Stimulated activated CD8-positive, alpha-beta memory T cell treated with anti-CD3 and anti-CD28 coated beads, Interleukin-12 subunit alpha, Interleukin-12 subunit beta, amount 100 ng/mL, for 4 hours (primary cell): ENCODE results near the gene TGFBR2.

Experiments
- DNase-seq: peaks from one replicate; pipeline ENCODE4 v3.0.0-alpha.2; 2020; ENCODE audit warnings: low read depth

The TGFBR2 gene

GRCh38 chr3:30720586-30721313 is 114.3 kb downstream of the TGFBR2 start:
- DNase-seq: no peak

DNA sequence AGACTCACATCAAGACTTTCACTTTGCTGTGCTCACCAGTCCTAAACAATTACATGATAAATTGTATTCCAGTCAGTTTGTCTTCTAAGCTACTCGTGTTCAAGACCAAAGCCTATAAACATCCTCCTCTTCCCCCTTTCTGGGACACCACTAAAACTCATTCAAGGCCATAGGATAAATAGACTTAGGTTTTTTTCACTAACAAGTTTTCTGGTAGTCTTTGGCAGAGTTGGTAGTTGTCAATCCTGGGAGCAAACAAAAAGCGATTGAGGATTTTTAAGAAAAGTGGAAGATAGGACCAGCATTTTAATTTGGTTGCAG is 114.9 kb downstream of the TGFBR2 start:
- DNase-seq: no peak

DNA sequence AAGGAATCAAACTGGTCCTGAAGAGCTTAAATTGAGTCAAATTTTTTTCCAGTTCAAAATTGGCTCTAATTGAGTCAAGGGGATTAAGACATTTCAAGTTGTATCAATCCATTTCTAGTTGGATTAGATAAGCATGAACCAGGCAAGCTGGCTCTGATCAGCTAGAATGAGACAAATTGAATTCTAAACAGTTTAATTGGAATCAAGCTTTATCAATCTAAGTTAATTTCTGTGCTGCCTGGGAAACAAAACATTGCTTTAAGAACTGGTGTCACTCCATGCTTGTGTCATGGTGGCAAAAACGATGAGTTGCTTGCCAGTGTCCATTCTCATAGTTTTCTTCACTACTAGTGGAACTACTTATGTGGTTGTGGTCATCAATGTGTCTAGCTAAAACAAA is 116.8 kb downstream of the TGFBR2 start:
- DNase-seq: no peak

DNA sequence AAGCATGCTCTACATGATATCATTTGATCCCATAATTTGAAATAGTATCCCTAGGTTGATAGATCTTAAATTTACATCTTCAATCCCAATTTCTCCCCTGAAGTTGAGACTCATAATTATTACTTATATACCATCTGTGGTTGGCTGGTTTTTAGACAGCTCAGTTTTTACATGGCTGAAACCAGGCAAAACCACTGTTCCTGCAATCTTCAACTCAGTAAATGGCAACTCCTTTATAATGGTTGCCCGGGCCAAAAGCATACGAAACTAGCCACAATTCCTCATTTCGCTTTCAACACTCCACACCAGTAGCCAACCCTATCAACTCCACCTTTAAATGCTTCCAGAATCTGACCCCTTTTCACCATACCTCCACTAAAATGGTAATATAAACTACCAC is 118.5 kb downstream of the TGFBR2 start:
- DNase-seq: no peak

DNA sequence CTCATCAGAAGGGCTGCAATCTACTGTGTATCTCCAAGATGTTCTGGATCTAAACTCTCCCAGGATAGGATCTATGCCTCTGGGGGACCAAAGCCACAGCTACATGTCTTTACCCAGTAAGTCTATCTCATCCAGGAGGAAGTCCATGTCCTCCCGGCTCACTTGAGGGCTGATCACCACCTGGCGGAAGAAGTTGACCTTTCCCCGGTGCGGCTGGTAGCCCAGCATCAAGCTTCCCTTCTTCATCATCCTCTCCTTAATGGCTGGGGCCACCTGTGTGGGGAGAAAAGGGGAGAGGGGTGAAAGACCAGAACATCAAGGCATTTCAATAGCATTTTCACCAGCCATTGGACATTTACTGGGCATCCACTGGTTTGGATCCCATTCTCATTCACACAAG is 121.7 kb downstream of the TGFBR2 start:
- DNase-seq: no peak

- DNase-seq: no peak
Observed at GRCh38 chr3:30729512-30729911, 123.1 kb downstream of the TGFBR2 start.

GRCh38 chr3:30729936-30730335 is 123.5 kb downstream of the TGFBR2 start:
- no peak for DNase-seq

DNA sequence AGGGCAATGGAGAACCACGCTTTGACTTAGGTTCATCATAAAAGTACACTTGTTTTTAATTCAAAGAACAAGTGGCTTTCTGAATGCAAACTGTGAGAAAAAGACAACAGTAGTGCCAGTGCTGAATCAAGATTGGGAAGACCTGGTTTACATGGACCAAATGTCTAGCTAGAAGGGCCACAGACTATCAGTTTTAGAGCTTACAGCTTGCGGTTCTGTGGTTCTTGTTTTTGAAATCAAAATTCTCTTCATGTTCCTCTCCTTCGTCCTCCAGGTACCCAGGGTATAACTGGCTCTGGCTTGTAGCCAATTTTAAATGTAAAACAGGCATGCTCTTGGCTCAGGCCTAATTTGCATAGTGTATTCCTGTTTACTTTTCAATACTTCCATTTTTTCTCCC is 124.6 kb downstream of the TGFBR2 start:
- no peak for DNase-seq

GRCh38 chr3:30733209-30733608 is 126.8 kb downstream of the TGFBR2 start:
- DNase-seq: no peak

GRCh38 chr3:30733696-30734095 is 127.3 kb downstream of the TGFBR2 start:
- no peak for DNase-seq

DNA sequence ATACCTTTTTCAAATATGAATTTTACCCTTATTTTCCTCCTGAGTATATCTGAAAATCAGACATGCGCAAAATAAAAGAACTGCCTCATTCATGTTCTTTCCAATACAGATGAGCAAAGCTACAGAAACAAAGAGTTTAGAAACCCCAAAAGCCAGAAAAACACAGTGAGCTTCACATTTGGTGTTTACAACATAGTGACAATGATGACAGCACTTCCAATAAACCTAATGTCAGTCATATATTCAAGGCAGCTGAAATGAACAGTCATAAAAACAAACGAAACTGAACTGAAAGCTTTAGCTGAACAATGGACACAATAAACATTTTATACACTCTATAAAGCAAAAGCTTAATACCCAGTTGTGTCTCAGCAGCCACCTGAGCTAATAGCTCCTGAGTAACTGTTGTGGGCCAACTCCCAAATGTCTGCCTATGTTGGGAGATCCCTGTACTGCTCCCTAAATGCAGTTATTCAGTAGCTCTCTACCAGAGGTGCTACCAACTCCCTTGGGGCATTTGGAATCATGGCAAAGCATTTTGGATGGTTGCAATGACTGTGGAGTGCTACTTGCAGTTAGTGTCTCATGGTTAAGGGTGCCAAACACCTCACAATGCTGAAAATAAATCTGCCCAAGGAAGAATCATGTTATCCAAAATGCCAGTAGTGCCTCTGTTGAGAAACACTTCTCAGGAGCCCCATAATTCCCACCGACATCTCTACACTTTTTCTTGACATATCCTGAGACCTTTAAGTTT is 131.5 kb downstream of the TGFBR2 start:
- no peak for DNase-seq

DNA sequence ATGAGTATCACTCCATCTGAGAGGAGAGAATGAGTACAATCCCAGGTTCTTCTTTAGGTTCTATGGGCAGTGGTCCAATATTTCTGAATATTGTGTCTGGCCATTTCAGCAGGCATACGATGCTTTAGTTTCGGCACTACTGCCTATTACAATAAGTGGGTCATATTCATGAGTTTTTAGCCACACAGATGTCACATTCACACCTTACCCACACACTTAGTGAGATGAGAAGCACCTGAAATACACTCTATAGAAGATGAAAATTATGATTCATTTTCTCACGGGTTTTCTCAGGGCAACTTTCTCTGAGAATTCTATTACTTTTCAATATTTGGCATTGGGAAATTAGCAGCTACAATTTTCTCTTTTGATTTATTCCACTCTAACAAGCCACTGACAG is 132.2 kb downstream of the TGFBR2 start:
- DNase-seq: no peak

DNA sequence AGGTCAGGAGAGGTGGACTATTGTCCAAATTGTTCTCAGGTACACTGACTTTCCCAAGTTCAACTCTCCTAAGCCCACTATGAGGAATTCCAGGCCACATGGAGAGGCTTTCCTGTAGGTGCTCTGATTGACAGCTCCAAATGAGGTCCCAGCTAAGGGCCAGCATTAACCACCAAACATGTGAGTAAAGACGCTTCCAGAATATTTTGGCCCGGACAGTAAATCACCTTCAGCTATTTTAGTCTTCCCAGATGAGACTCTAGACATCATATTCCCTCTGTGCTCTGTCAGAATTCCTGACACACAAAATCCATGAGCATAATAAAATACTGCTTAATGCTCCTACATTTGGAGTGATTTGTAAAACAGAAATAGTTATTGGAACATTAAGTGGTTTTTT is 135.5 kb downstream of the TGFBR2 start:
- no peak for DNase-seq

DNA sequence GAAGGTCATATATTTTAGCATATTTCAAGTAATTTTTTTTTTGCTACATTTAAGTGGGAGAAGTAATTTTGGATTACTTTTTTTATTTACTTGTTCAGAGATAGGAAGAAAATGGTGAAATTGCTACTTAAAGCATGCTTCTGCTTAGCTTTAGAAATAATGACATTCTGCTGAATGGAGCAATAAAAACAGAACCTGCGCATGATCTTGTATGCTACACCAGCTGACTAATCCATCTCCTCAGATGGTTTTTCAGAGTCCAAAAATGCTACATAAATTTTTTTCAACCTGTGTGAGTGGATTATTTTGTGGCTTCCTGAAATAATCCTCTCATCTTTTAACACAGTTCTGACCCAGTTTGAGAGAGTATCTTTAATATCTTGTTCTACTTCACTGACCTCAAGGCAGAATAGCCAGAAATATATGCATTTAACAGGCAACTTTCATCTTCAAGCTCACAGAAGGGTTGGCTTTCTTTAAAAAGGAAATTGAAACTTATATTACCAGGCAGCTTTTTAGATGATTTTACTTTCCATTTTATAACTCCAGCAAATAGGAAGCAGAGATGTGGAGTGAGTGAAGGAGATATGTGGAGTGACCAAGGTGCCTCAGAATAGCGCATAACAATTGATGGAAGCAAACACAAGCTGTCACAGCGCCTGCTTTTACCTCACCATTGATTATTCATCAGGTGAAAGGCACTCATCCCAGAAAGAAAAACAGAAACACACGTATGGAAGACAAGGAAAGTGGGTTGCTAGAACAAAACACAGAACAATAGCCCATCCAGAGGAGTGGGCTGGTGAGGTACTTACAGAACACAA is 136.6 kb downstream of the TGFBR2 start:
- DNase-seq: no peak
